H1 (cell line): Measurements from ENCODE around the gene BEST2. TPM values are rescaled to one million over a fixed set of nuclear protein-coding genes. Genes with fewer than 3 reads are reported as not detected.
A peak's percentile ranks its signal among the peaks of the same experiment; 100 is the strongest.

ENCODE experiments used
- ASH2L ChIP-seq: fragments of 200-600, 300-600 bp; sonication (generic); IDR thresholded peaks from one replicate; pipeline ENCODE4 v1.7.1; 2017; ENCODE audit warnings: low read length
- CBX8 ChIP-seq: fragments of 300-800, 300-1000 bp; sonication (generic); IDR thresholded peaks from 2 replicates; pipeline ENCODE4 v1.7.1; 2016; ENCODE audit warnings: low read depth, low read length, borderline replicate concordance
- GABPA ChIP-seq: IDR thresholded peaks from 2 replicates; pipeline ENCODE4 v1.6.1; 2011; ENCODE audit warnings: mild to moderate bottlenecking, low read length, moderate library complexity, borderline replicate concordance; ENCODE audit not compliant: insufficient read depth
- KDM4A ChIP-seq: IDR thresholded peaks from one replicate; pipeline ENCODE4 v1.7.1; 2012; ENCODE audit warnings: low read depth, mild to moderate bottlenecking, moderate library complexity, low read length, inconsistent platforms; ENCODE audit not compliant: severe bottlenecking
- KDM5A ChIP-seq: fragments of 200-600 bp; IDR thresholded peaks from 2 replicates; pipeline ENCODE4 v1.7.1; 2012; ENCODE audit warnings: mild to moderate bottlenecking, low read length, inconsistent platforms, mixed read lengths
- PHF8 ChIP-seq: fragments of 200-600 bp; sonication (generic); conservative IDR thresholded peaks from 2 replicates; pipeline ENCODE4 v1.7.1; 2012; ENCODE audit warnings: low read depth, mild to moderate bottlenecking, inconsistent platforms, low read length, moderate library complexity
- SIX5 ChIP-seq: IDR thresholded peaks from 2 replicates; pipeline ENCODE4 v1.6.1; 2011; ENCODE audit warnings: mild to moderate bottlenecking, low read depth, low read length
- polyA plus RNA-seq, 7 experiments: library from polyadenylated mRNA; depleted of rRNA in 3 of 7; stranded (reverse) in 5 of 7; unstranded in 2 of 7; fragments of >200 nt in 5 of 7; fragments of 200-250 nt in 2 of 7; gene quantifications; 1 replicate in 5 of 7; 2 replicates in 1 of 7; 4 replicates in 1 of 7; pipeline versions ENCODE4 v1.2.1 to v1.2.3, GENCODE V29; 2011 to 2013; ENCODE audit warnings: missing spikeins in 2 of 7, mixed read lengths in 2 of 7
- total RNA-seq: library from RNA; stranded (reverse); fragmentation: NEBNext Ultra II Directional; extraction: Animal tissue kit (Norgen Biotek cat#: 25700); gene quantifications from 2 replicates; pipeline ENCODE4 v1.2.1, GENCODE V29; 2021

The BEST2 gene
- total and polyA plus RNA-seq, 2 of the 8 experiments (the other 6 are each of a cell fraction or from before 2014, with no cell fraction given): 4.6 to 7.3 TPM

DNA sequence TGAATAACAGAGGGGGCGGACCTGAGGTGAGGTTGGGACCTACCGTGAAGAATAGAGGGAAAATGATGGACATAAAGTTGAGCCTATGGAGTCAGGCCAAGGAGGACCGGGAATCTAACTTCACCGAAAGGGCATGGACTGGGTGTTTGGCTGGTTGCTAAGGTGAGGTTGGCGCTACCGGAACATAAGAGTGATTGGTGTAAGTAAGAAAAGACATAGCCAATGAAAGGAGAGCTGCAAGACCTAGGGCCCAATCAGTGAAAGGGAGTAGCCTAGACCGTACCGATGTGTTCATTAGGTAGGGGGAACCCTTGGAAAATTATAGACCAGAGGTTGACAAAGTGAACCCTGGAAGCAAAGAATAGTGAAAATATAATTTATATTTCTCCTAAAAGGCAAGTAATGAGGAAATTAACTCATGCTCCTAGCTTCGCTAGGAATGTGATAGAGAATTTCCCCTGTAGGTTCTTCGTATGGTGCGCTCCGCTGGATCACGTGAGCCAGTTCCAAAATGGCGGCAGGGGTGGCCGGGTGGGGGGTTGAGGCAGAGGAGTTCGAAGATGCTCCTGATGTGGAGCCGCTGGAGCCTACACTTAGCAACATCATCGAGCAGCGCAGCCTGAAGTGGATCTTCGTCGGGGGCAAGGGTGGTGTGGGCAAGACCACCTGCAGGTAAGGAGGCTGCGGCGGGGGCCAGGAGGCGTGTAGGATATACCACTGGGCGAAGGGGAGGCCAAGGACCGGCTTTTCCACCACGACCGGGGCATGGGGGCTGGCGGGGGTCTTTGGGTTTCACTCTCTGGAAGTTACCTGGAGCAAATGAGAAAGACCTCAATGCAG, 14.4 kb upstream of the BEST2 start, which contains the start of gene GET3 (continued):
- peak; percentile 49 for TF ChIP-seq KDM4A
- peak; percentile 47 for TF ChIP-seq ASH2L
- TF ChIP-seq GABPA: no peak
- TF ChIP-seq SIX5: peak; percentile 49; the same call in 1 of the 2 replicates
- TF ChIP-seq PHF8: peak; percentile 98
- TF ChIP-seq KDM5A: peak; percentile 100
- no peak for TF ChIP-seq CBX8
